Suppressor macrophage (primary cell): ENCODE results near the gene NUP205.
"Not testable (repeated sequence)": the region's sequence is repeated elsewhere in the genome, so short reads cannot be mapped to it uniquely, and the experiment has no call there.

ENCODE experiments used
- DNase-seq, 4 experiments: peaks; one replicate each; pipeline ENCODE4 v3.0.0-alpha.2; 2020 to 2022

Gene NUP205

GRCh38 chr7:135620980-135621850 is 63.5 kb downstream of the NUP205 start:
- peak; percentile 48 to 77 (median 69) for DNase-seq

DNA sequence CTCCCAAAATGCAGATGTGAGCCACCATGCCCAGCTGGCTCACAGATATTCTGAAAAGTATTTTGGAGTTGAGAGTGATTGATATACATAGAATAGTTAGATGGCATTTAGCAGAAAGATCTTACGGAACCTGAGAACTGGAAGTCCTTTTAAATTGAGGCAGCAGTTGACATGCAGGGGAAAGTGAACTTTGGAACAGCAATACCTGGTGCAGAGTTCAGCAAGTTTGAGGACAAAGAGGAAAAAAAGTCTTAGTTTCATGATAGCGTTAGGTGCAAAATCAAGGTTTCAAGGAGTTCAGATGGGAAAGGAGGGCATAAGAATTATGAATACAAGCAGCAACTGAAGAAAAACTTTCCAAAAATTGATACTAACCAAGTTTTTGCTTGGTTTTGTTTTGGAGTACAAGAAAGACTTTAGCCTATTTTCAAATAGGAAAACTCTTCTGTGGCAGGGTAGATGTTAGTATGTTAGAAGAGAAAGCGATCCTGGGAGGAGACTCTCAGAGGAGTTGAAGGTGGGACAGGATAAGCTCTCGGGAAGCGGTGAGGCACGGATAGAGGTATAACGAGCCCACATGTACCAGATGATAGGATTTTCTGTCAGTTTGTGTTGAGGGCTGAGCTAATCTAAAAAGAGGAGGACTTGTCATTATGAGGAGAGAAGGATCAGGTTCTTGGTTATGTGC is 76.6 kb downstream of the NUP205 start:
- DNase-seq, result no peak

DNA sequence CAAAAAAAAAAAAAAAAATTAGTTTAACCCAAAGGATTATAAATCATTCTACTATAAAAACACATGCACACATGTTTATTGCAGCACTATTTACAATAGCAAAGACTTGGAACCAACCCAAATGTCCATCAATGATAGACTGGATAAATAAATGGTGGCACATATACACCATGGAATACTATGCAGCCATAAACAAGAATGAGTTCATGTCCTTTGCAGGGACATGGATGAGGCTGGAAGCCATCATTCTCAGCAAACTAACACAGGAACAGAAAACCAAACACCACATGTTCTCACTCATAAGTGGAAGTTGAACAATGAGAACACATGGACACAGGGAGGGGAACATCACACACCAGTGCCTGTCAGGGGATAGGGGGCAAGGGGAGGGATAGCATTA is 82.0 kb downstream of the NUP205 start:
- DNase-seq, result not testable (repeated sequence)

GRCh38 chr7:135644154-135644553 is 86.4 kb downstream of the NUP205 start:
- DNase-seq, result no peak

GRCh38 chr7:135644729-135645128 is 87.0 kb downstream of the NUP205 start:
- no peak for DNase-seq

DNA sequence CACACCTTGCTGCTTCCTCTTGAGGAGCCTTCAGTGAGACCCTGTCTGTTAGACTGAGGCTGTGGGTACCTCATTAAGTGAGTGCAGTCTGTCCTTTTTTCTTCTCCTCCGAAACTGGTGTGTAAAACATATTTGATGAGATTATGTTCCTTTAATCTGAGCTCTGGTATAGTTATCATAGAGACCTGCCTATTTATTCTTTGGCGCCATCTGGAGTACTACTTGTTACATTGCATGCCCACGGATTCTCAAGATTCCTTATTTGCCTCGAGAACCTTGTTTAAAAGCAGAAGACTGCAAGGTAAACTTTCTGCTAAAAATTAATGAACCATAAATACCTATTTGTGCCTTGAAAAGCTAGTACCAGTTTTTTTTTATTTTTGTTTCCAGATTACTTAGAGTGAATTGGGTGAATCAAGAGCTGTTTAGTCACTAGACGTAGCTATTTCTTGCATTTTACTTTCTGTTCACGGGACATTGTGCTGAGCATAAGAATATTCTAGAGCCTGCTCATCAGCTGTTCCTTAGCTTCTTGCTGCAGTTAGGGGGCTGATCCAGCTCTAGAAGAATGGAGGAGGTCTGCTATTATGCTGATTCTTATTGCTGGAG is 87.7 kb downstream of the NUP205 start:
- DNase-seq, result peak; percentile 39 to 77 (median 59)

- DNase-seq, result no peak
These were observed 90.0 kb downstream of the NUP205 start for GRCh38 chr7:135647755-135648154.

DNA sequence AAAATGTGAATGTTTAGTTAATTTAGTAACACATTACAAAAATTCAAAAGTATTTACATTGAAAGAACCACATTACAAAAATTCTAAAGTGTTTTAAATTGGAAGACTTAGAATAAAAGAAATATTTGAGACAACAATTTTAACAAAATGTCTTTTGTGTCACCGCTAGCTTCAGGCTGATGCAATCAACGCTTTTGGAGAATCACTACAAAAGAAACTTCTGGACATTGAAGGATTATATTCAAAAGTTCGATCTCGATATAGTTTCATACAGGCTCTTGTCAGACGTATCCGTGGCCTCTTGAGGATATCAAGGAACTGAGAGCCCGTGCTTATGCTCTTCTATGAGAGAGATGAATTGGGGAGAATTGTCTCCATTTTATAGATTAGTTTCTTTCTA is 90.5 kb downstream of the NUP205 start:
- DNase-seq, result no peak

GRCh38 chr7:135650831-135651573 is 93.3 kb downstream of the NUP205 start:
- peak; percentile 80 to 91 (median 88) for DNase-seq

DNA sequence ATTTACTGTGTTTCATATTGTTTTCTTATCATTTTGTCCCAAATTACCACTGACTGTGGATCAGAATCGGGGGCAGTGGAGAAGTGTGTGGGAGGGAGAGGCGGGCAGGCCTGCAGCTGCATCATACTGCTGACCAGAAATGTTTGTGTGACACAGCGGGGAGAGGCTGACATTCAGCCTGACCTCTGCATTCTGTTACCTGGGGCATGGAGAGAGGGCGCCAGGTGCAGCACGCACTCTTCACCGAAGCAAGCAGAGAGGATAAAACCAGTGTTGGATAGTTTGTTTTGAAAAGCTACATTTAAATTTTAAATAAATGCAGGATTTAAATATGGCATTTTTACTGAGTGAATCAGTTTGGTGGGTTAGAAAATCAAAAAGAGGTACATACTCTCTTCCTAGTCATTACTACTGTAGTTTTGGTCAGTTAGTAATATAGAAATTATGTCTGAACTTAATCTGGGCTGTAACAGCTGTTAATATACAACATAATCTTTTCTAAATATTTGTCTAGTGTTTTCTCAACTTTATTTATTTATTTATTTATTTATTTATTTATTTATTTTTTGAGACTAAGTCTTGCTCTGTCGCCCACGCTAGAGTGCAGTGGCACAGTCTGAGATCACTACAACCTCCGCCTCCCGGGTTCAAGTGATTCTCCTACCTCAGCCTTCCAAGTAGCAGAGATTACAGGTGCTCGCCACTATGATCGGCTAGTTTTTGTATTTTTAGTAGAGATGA is 95.8 kb downstream of the NUP205 start:
- no peak for DNase-seq

DNA sequence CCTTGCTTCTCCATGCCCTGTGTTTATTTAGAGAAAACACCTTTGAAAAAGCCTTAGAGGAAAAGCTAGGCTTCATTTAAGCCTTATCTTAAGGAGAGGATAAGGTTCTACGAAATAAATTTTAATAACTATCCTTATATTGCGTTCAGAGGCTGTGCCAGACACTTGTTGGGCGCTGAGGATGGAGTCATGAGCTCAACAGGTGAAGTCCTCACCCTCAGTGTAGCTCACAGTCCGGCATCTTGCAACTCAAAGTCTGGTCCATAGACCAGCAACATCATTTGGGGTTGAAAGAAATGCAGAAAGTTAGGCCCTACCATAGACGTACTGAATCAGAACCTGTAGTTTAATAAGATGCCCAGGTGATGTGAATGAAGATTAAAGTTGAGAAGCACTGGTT is 100.8 kb downstream of the NUP205 start:
- no peak for DNase-seq

GRCh38 chr7:135659159-135659846 is 101.6 kb downstream of the NUP205 start:
- DNase-seq, result peak; percentile 44 to 69 (median 57)

GRCh38 chr7:135661311-135662122 is 103.8 kb downstream of the NUP205 start:
- no peak for DNase-seq

GRCh38 chr7:135662123-135662372 is 104.3 kb downstream of the NUP205 start:
- DNase-seq, result no peak

GRCh38 chr7:135662373-135663114 is 104.8 kb downstream of the NUP205 start, which contains the start of gene STMP1:
TSS of gene STMP1 (plus strand) at chr7:135662514.
- peak; percentile 97 to 99 (median 98) for DNase-seq

DNA sequence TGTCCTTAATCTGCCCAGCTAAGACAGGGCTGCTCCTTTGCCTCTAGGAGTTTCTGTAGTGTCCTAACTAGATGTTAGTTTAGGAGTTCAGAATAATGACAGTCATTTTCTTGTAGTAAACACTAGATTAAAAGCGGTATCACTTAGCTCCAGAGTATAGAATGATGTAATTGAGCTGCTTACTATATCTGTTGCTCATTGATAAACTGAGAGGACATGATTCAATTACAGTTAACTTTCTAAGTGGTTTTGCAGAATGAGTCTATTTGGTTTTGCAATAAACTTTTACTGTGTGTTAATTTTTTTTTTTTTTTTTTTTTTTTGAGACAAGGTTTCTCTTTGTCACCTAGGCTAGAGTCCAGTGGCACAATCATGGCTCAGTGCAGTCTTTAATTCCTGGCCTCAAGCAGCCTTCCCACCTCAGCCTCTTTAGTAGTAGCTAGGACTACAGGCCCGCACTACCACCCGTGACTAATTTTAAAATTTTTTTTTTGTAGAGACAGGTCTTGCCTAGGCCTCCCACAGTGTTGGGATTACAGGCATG is 106.4 kb downstream of the NUP205 start:
- DNase-seq, result peak in 1 of 4 experiments; percentile 55

DNA sequence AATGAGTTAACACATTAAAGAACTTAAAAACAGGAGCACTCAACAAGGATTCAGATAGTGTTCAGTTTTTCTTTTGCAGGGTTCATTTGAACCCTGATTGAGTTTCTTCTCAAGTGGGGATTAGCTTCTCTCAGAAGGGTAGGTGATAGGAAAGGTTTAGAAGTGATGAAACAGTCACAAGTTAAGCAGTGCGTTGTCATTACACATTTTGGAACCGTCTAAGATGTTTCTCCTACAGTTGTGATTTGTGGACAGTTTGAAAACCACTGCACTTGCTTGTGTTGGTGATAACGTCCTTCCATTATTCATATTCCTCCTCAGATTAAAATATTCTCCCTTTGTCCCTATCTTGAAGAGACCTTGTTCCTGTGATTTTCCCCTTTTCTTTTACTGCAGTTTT is 107.3 kb downstream of the NUP205 start:
- no peak for DNase-seq

- DNase-seq, result no peak
These were observed 108.4 kb downstream of the NUP205 start for GRCh38 chr7:135666156-135666555.

DNA sequence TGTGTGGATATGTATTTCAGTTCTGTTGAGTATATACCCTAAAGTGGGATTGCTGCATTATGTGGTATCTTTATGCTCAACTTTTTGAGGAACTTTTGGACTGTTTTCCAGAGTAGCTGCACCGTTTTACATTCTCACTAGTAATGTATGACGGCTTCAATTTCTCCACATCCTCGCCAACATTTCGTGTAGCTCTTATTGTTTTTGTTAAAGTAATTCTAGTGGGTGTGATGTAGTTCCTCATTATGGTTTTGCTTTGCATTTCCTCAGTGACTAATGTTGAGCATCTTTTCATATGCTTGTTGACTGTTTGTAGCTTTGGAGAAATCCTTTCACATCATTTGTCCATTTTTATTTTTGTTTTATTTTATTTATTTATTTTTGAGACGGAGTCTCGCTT is 109.1 kb downstream of the NUP205 start:
- peak; percentile 52 to 89 (median 73) for DNase-seq

GRCh38 chr7:135667626-135668025 is 109.9 kb downstream of the NUP205 start:
- not testable (repeated sequence) for DNase-seq
